Heart left ventricle (tissue), 16 donors: ENCODE results near the gene GDF7. TPM values are rescaled to one million over a fixed set of nuclear protein-coding genes. Genes with fewer than 3 reads are reported as not detected.

Source experiments
- ATAC-seq, 4 donors: fragments of 200-7000 bp; cut with Tn5 transposase; one replicate each; pipeline ENCODE4 v1.9.1; 2020 to 2022; ENCODE audit warnings: moderate library complexity in 4 of 4, mild to moderate bottlenecking in 3 of 4, moderate number of reproducible peaks in 1 of 4
- DNase-seq, 5 donors: peaks; one replicate each; pipeline ENCODE4 v3.0.0-alpha.2; 2020
- H3K27ac ChIP-seq, 12 donors: fragments of 200-600 bp; sonication (generic) in 4 of 12; one replicate each; pipeline versions ENCODE4 v1.5.0 to v1.8.0; 2016 to 2022; ENCODE audit warnings: mild to moderate bottlenecking in 2 of 12
- H3K27me3 ChIP-seq, 9 donors: fragments of 200-600 bp; sonication (generic) in 2 of 9; one replicate each; pipeline versions ENCODE4 v1.5.1 to v1.8.0; 2016 to 2022; ENCODE audit warnings: mild to moderate bottlenecking in 3 of 9
- H3K36me3 ChIP-seq, 9 donors: fragments of 200-600 bp; sonication (generic) in 2 of 9; one replicate each; pipeline versions ENCODE4 v1.5.0 to v1.8.0; 2018 to 2022; ENCODE audit warnings: mild to moderate bottlenecking in 2 of 9
- H3K4me1 ChIP-seq, 12 donors: fragments of 200-600 bp; sonication (generic) in 4 of 12; one replicate each; pipeline versions ENCODE4 v1.5.0 to v1.8.0; 2016 to 2022; ENCODE audit warnings: mild to moderate bottlenecking in 3 of 12
- H3K4me3 ChIP-seq, 12 donors: fragments of 200-600 bp; sonication (generic) in 4 of 12; one replicate each; pipeline versions ENCODE4 v1.5.0 to v1.8.0; 2017 to 2022; ENCODE audit warnings: mild to moderate bottlenecking in 9 of 12, moderate library complexity in 4 of 12
- H3K9me3 ChIP-seq, 12 donors: fragments of 200-600 bp; sonication (generic) in 4 of 12; one replicate each; pipeline versions ENCODE4 v1.5.0 to v1.8.0; 2016 to 2022; ENCODE audit warnings: mild to moderate bottlenecking in 1 of 12
- CTCF ChIP-seq, 12 donors: fragments of 200-600 bp; sonication (generic) in 4 of 12; IDR thresholded peaks; one replicate each; pipeline versions ENCODE4 v1.5.0 to v1.8.0; 2018 to 2022; ENCODE audit warnings: antibody characterized with exemption in 12 of 12, mild to moderate bottlenecking in 5 of 12
- POLR2A ChIP-seq, 2 donors: fragments of 450-650 bp; IDR thresholded peaks; one replicate each; pipeline ENCODE4 v1.6.1; 2017; ENCODE audit warnings: antibody characterized with exemption in 2 of 2, mild to moderate bottlenecking in 2 of 2, moderate library complexity in 2 of 2
- WGBS, 4 donors: extraction: QIAGEN DNeasy Blood & Tissue Kit in 2 of 4; methylation state at CpG; one replicate each; pipeline versions ENCODE4 v1.1.5 to v1.1.7; 2013 to 2018; 5-methylcytosine and 5-hydroxymethylcytosine counted together
- intact Hi-C, 10 donors: fragments of 100-400 bp; cut with DNase I; formaldehyde crosslinking; loops; one replicate each; pipeline versions ENCODE4 v1.11.1 to v1.14.2; 2022
- polyA plus RNA-seq, 2 donors: library from polyadenylated mRNA; stranded (reverse); fragments of 200-250 nt; gene quantifications; one replicate each; pipeline ENCODE4 v1.2.3, GENCODE V29; 2013
- total RNA-seq, 9 donors: library from RNA; depleted of rRNA in 2 of 9; stranded (reverse); fragments of >200 nt in 2 of 9; fragmentation: NEBNext Ultra II Directional in 3 of 9; extraction: Animal tissue kit (Norgen Biotek cat#: 25700) in 3 of 9; gene quantifications; one replicate each; pipeline versions ENCODE4 v1.1.0 to v1.2.4, GENCODE V29; 2016 to 2023
- donor health status: ischemic (EF 13 %, LVEDD 7.1; RV severe dilation, severe dysfunction).
- donor health status: healthy with polysubstance abuse.
- donor health status: DM: no; HTN: yes; CAD: no.
- donor health status: DM: no; HTN: no; CAD: no.
- donor health status: ischemic (EF 25% LVEDD 6.9; RV normal size, moderate dysfunction).
- donor health status: ischemic (EF 25% LVEDD 5.7; RV mildly dilated, moderate dysfunction).
- donor health status: healthy.
- donor health status: DM: yes; HTN: yes; CAD: no.
- donor health status: ischemic (EF 35%, LVEDD 5.7; RV mildly dilated, moderate dysfunction).
- donor health status: nonischemic (EF 11% LVEDD 7.7; RV severe dilation, severe dysfunction).
- donor health status: DM: yes; HTN: yes; CAD: no.
- donor health status: PGD.
- donor health status: ischemic (EF 29% LVEDD 5.4; RV normal size, mild dysfunction).
- donor health status: nonischemic (EF 23%, LVEDD 6.1; RV moderate dilation, normal function).

The GDF7 gene
- total and polyA plus RNA-seq, 11 donors = 0.14 to 1.6 (median 0.55) TPM

- H3K4me1 ChIP-seq = peaks cover 0 to 22% (median 13%) of the 10 kb centered on the region in 12 donors
- peaks cover 22 to 89% (median 55%) of the 10 kb centered on the region in 9 donors for H3K27me3 ChIP-seq
- H3K36me3 ChIP-seq = no peaks in the 10 kb centered on the region
- 63 to 70% (median 69%) methylated on average over 5 of the region's 5 CpGs for WGBS, 4 donors
- ATAC-seq (no peak), DNase-seq (no peak)
- no peak overlapping the region for H3K27ac ChIP-seq
- TF ChIP-seq POLR2A (IDR thresholded peaks at IDR 0.05) = no peak
- TF ChIP-seq CTCF (IDR thresholded peaks at IDR 0.05) = no peak
- H3K9me3 ChIP-seq = no peaks in the 10 kb centered on the region
- intact Hi-C loops = loop anchor here in 9 of 10 donors (2.0 to 10.0 kb wide), 8 partner anchors 92 to 455 kb away; partner anchors contain the start of genes LDAH (in 2 of the 9) and APOB (in 1 of the 9)
- no peak overlapping the region for H3K4me3 ChIP-seq
Observed at GRCh38 chr2:20662308-20662937, 4.5 kb upstream of the GDF7 start.

- Histone ChIP-seq H3K4me1 (peaks cover 0 to 27% (median 15%) of the 10 kb centered on the region in 12 donors), H3K27me3 (peaks cover 27 to 94% (median 58%) of the 10 kb centered on the region in 9 donors), H3K9me3 (no peaks in the 10 kb centered on the region), H3K27ac (no peak overlapping the region), H3K36me3 (no peaks in the 10 kb centered on the region), H3K4me3 (no peak overlapping the region)
- no peak for ATAC-seq
- TF ChIP-seq CTCF (IDR thresholded peaks at IDR 0.05) (no peak), POLR2A (IDR thresholded peaks at IDR 0.05) (no peak)
- intact Hi-C loops = loop anchor here in 9 of 10 donors (2.0 to 10.0 kb wide), 8 partner anchors 91 to 454 kb away; partner anchors contain the start of genes LDAH (in 2 of the 9) and APOB (in 1 of the 9)
- DNase-seq = no peak
- 29 to 37% (median 33%) methylated on average over 3 to 7 of the region's 7 CpGs for WGBS, 4 donors
Observed at GRCh38 chr2:20663196-20664070, 3.5 kb upstream of the GDF7 start.

GRCh38 chr2:20664071-20664390, 2.9 kb upstream of the GDF7 start:
- no peak for TF ChIP-seq POLR2A (IDR thresholded peaks at IDR 0.05)
- TF ChIP-seq CTCF (IDR thresholded peaks at IDR 0.05) = no peak
- intact Hi-C loops = loop anchor here in 8 of 10 donors (5.0 to 10.0 kb wide), 7 partner anchors 91 to 453 kb away; partner anchors contain the start of genes LDAH (in 2 of the 8) and APOB (in 1 of the 8)
- Histone ChIP-seq H3K36me3 (no peaks in the 10 kb centered on the region), H3K27ac (no peak overlapping the region), H3K4me3 (no peak overlapping the region), H3K27me3 (peaks cover 27 to 95% (median 63%) of the 10 kb centered on the region in 9 donors), H3K9me3 (no peaks in the 10 kb centered on the region), H3K4me1 (peaks cover 0 to 27% (median 15%) of the 10 kb centered on the region in 12 donors)
- DNase-seq (no peak), ATAC-seq (no peak)
- 32 to 69% (median 43%) methylated on average over 2 of the region's 2 CpGs for WGBS, 4 donors
